Measurements from ENCODE around the gene PDE4D. TPM values are rescaled to one million over a fixed set of nuclear protein-coding genes. Genes with fewer than 3 reads are reported as not detected.
"Not testable (repeated sequence)": the region's sequence is repeated elsewhere in the genome, so short reads cannot be mapped to it uniquely, and the experiment has no call there.

Gene PDE4D
- total RNA-seq, 1 donor from 2014 or later = 47.7 TPM

DNA sequence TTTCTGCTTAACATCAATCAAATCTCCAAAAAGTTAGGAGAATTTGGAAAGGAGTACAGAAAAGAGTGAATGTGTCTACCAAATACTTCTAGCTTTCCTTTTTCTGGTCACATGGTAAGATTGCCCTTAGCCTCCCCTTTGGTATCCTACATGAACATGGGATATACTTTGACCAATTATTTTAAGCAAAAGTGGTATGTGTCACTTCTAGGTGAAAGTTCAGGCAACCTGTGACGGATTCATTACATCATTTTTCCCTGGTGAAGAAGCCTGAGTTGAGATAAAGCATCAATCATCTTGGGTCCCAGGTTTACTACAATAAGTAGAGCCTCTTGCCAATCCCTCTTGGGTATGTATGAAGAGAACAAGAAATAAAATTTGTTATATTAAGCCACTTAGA, 419.2 kb downstream of the PDE4D start:
- no peak for DNase-seq
- H3K27ac Mint-ChIP-seq = no peak overlapping the region
- no peak overlapping the region for H3K4me3 Mint-ChIP-seq
- no peaks in the 10 kb centered on the region for H3K36me3 Mint-ChIP-seq (ENCODE audit: low read depth)
- H3K27me3 Mint-ChIP-seq = peaks cover 7% of the 10 kb centered on the region
- no peaks in the 10 kb centered on the region for H3K4me1 Mint-ChIP-seq
- H3K9me3 Mint-ChIP-seq = no peaks in the 10 kb centered on the region
- intact Hi-C loops (cut with micrococcal nuclease) = no loop called here

DNA sequence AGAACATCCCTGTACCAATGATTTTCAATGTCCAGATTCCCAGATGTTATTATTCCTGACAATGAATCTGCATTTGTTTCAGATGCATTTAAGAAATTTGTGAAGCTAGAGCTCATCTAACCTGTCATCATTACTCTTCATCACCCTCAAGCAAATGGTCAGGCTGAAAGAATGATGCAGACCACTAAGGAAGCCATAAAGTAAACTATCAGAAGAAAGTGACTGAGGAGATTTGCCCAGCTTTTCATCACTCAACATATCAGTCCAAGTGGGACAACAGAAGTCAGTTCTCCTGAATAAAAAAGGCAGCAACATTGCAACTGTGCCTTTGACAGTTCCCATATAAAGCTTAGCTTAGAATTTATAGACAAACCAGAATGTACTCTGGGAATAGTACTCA, 419.9 kb downstream of the PDE4D start:
- intact Hi-C loops (cut with micrococcal nuclease) = no loop called here
- no peaks in the 10 kb centered on the region for H3K36me3 Mint-ChIP-seq (ENCODE audit: low read depth)
- H3K27me3 Mint-ChIP-seq = peaks cover 7% of the 10 kb centered on the region
- DNase-seq = no peak
- no peak overlapping the region for H3K4me3 Mint-ChIP-seq
- no peaks in the 10 kb centered on the region for H3K4me1 Mint-ChIP-seq
- H3K9me3 Mint-ChIP-seq = no peaks in the 10 kb centered on the region
- H3K27ac Mint-ChIP-seq = no peak overlapping the region

DNA sequence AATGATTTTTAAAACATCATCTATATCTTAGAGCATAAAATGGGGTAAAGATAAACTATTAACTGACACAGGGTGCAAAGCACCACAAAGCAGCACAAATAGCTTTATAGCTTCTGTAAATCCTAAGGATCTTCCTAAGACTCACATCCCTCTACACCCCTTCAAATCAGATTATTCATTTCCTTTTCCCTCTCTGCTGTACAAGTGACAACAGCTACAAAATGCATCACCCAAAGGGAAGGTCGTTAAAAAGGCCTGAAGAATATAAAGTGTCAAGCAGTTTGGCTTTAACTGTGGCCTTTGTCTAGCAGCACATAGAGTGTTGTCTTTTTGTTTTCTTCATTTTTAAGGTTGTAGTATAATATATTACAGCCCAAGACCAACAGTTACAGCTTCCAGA, 422.1 kb downstream of the PDE4D start:
- H3K4me3 Mint-ChIP-seq = no peak overlapping the region
- no peak overlapping the region for H3K27ac Mint-ChIP-seq
- no peaks in the 10 kb centered on the region for H3K9me3 Mint-ChIP-seq
- intact Hi-C loops (cut with micrococcal nuclease) = no loop called here
- no peak for DNase-seq
- no peaks in the 10 kb centered on the region for H3K36me3 Mint-ChIP-seq (ENCODE audit: low read depth)
- no peaks in the 10 kb centered on the region for H3K4me1 Mint-ChIP-seq
- peaks cover 3% of the 10 kb centered on the region for H3K27me3 Mint-ChIP-seq

DNA sequence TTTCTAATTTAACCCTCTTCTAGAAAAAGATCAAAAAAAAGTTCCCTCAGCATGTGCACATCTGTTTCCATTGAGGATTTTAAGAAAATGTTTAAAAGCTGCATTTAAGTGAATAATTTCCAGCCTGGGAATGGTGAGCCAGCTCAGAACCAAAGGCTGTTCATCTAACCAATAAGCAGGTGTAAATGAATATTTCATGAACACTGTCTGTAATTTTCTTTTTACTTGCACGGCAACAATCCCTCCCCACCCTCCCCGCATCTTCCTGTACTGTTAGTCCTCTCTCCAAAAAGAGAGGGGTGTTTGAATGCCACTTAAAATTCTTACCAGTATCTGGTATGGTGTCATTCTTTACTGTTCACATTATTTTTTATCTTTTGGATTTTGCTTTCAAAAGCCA, 425.6 kb downstream of the PDE4D start:
- Mint-ChIP-seq H3K9me3 (no peaks in the 10 kb centered on the region), H3K27ac (no peak overlapping the region), H3K4me3 (no peak overlapping the region), H3K4me1 (no peaks in the 10 kb centered on the region), H3K36me3 (ENCODE audit: low read depth) (no peaks in the 10 kb centered on the region), H3K27me3 (peaks cover 3% of the 10 kb centered on the region)
- no peak for DNase-seq
- intact Hi-C loops (cut with micrococcal nuclease) = no loop called here

DNA sequence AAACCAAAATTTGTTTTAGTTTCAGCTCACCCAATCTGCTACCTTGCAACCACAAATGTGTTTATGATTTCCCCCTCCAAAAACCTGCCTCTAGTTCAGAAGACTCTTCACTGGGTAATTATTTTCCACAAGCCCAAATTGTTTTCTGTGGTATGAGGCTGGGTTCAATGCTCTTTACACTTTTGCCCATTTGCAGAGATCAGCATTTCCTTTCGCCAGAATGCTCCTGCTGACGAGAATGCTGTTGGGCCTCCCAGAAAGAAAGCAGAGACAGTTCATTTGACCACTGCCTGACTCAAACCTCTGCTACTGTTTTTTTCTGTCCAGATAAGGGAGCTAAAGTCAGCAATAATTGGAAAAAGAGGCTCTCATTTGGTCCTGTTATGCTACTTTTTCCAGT, 427.3 kb downstream of the PDE4D start:
- H3K27me3 Mint-ChIP-seq = peaks cover under 1% of the 10 kb centered on the region
- no peaks in the 10 kb centered on the region for H3K36me3 Mint-ChIP-seq (ENCODE audit: low read depth)
- H3K4me1 Mint-ChIP-seq = no peaks in the 10 kb centered on the region
- no peaks in the 10 kb centered on the region for H3K9me3 Mint-ChIP-seq
- intact Hi-C loops (cut with micrococcal nuclease) = no loop called here
- H3K4me3 Mint-ChIP-seq = no peak overlapping the region
- H3K27ac Mint-ChIP-seq = no peak overlapping the region
- DNase-seq = no peak

DNA sequence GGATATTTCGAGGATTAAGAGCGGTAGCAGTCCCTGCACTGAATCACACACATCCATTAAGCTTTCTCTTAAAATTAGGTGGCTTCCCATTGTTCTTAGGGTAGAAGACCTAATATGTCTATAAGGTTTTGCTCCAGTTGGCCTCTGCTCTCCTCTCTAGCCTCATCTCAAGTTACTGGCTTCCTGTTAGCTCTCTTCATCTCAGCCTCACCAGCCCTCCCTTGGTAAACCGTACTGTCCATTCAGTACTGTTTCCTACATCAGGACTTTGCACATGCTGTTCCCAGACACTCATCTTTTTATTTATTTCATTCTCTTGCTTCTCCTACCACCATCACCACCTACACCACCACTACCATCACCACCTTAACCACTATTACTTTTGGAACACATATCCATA, 428.6 kb downstream of the PDE4D start:
- no peak for DNase-seq
- Mint-ChIP-seq H3K4me1 (no peaks in the 10 kb centered on the region), H3K27ac (no peak overlapping the region), H3K4me3 (no peak overlapping the region), H3K36me3 (ENCODE audit: low read depth) (no peaks in the 10 kb centered on the region), H3K9me3 (no peaks in the 10 kb centered on the region), H3K27me3 (peaks cover 2% of the 10 kb centered on the region)
- intact Hi-C loops (cut with micrococcal nuclease) = no loop called here

DNA sequence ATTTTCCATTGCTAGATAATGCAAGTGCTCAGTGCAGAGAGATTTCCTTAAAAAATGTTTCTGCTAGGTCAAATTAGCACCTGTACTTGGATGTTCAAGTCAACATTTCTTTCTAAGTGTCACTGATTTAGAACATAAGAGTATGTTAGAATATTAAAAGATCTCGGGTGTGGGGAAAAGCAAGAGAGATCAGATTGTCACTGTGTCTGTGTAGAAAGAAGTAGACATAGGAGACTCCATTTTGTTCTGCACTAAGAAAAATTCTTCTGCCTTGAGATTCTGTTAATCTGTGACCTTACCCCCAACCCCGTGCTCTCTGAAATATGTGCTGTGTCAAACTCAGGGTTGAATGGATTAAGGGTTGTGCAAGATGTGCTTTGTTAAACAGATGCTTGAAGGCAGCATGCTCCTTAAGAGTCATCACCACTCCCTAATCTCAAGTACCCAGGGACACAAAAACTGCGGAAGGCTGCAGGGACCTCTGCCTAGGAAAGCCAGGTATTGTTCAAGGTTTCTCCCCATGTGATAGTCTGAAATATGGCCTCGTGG, 429.8 kb downstream of the PDE4D start:
- H3K36me3 Mint-ChIP-seq (ENCODE audit: low read depth); DNase-seq; H3K27me3 Mint-ChIP-seq; H3K4me1 Mint-ChIP-seq; H3K4me3 Mint-ChIP-seq; intact Hi-C loops (cut with micrococcal nuclease); H3K9me3 Mint-ChIP-seq; H3K27ac Mint-ChIP-seq: not testable (repeated sequence)

DNA sequence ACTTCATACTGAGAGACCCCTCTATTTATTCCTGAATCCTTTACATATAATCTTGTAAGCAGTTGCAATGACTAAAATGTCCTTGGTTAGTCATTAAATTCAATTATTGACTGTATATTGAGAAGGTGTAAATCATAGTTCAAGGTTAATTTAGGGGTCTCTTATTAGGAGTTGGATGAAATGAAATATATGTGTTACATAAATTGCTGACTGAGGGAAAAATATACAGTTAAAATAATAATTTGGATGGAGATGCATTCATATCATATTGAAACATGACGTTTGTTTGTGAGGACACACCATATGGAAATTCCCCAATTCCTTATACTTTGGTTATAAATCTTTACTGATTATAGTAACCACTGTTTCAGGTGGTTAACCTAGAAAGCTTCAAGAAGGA, 430.6 kb downstream of the PDE4D start:
- H3K27me3 Mint-ChIP-seq = peaks cover 2% of the 10 kb centered on the region
- no peaks in the 10 kb centered on the region for H3K4me1 Mint-ChIP-seq
- no peaks in the 10 kb centered on the region for H3K9me3 Mint-ChIP-seq
- H3K36me3 Mint-ChIP-seq (ENCODE audit: low read depth) = no peaks in the 10 kb centered on the region
- DNase-seq = no peak
- intact Hi-C loops (cut with micrococcal nuclease) = no loop called here
- H3K4me3 Mint-ChIP-seq = no peak overlapping the region
- H3K27ac Mint-ChIP-seq = no peak overlapping the region

DNA sequence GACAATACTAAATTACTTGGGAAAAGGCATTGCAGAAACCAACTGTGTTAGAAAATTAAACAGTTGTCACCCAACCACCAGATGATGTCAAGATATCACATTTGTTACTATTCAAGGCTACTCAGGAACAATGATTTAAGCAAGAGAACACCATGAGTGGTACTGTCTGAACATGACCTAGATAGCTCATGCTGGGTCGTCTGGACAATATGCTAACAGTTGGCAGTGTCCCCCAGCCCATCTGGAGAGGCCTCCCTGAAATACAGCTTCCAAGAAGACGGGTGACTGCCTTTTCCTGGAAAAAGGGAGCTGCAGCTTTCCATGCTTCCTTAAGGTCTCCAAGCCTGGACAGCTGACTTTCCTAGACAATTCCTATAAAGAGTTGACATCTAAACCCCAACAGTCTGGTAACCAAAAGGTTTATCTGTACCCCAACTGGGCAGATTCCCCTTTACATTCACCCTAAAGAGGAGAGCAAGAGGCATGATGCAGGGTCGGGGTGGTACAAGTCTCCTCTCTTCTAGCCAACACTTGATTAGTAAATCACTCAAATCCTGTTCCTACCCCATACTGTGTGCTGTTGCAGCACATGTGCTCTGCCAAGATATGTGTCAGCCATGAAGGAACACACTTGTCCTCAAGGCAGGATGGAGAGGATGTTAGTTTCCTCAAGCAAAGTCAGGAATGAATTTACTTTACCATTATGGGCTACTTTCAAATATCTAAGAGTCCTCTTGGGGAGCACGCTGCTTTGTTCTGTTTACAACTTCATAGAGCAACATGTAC, 433.0 kb downstream of the PDE4D start:
- Mint-ChIP-seq H3K27me3 (peaks cover 4% of the 10 kb centered on the region), H3K4me1 (no peaks in the 10 kb centered on the region), H3K9me3 (no peaks in the 10 kb centered on the region), H3K36me3 (ENCODE audit: low read depth) (no peaks in the 10 kb centered on the region), H3K4me3 (no peak overlapping the region), H3K27ac (no peak overlapping the region)
- intact Hi-C loops (cut with micrococcal nuclease) = no loop called here
- DNase-seq = no peak

DNA sequence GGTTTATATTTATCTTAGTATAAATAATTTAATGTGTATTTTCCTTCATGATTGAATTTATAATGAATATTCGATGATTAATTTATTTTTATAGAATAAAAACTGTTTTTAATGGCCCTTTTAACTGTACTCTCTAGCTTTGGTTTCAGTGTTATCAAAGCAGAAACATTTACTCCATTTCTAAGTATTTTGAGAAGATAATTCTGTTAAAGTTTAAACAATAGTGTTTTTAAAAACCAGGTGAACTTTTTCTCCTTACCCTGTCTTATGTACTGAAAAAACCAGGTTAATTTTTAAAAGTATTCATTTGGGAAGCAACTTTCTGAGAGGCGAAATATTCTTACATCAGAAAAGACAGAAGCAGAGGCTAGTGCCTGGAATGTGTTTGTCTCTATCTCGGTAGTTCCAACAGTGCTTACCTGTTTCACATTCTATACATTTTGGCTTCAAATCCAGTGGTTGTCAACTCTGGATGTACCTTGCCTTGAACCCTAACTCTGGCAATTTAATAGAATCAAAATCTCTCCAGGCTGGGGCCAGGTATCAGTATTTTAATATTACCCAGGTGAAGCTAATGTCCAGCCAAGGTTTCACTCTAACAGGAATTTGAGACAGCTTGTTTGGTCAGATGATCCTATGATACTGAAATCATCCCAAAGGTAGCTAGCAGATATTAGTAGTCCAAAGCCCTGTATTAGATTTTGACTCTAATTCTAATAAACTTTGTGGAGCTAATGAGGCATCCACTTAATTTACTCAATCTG, 434.4 kb downstream of the PDE4D start:
- H3K27ac Mint-ChIP-seq = no peak overlapping the region
- no peaks in the 10 kb centered on the region for H3K9me3 Mint-ChIP-seq
- peaks cover 4% of the 10 kb centered on the region for H3K27me3 Mint-ChIP-seq
- H3K4me3 Mint-ChIP-seq = no peak overlapping the region
- no peaks in the 10 kb centered on the region for H3K36me3 Mint-ChIP-seq (ENCODE audit: low read depth)
- no peak for DNase-seq
- no peaks in the 10 kb centered on the region for H3K4me1 Mint-ChIP-seq
- intact Hi-C loops (cut with micrococcal nuclease) = no loop called here

DNA sequence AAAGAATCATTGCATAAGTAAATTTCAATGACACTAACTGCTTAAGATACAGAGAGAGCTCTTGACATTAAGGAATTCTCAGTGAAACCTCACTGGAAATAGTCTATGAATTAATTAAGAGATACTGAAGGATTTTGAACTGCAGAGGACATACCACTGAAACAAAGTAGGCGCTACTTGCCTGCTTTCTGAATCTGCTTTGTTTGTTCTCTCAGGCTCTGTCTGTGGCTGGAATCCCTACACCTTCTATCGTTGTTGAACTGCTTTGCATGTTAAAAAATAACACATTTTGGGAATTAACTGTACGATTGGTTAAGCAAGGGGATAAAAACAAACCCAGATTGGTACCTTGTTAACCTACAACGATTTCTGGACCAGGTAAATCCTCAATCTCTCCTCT, 435.2 kb downstream of the PDE4D start:
- no peak for DNase-seq
- Mint-ChIP-seq H3K27me3 (peaks cover 4% of the 10 kb centered on the region), H3K4me3 (no peak overlapping the region), H3K9me3 (no peaks in the 10 kb centered on the region), H3K27ac (no peak overlapping the region), H3K36me3 (ENCODE audit: low read depth) (no peaks in the 10 kb centered on the region), H3K4me1 (no peaks in the 10 kb centered on the region)
- intact Hi-C loops (cut with micrococcal nuclease) = no loop called here

DNA sequence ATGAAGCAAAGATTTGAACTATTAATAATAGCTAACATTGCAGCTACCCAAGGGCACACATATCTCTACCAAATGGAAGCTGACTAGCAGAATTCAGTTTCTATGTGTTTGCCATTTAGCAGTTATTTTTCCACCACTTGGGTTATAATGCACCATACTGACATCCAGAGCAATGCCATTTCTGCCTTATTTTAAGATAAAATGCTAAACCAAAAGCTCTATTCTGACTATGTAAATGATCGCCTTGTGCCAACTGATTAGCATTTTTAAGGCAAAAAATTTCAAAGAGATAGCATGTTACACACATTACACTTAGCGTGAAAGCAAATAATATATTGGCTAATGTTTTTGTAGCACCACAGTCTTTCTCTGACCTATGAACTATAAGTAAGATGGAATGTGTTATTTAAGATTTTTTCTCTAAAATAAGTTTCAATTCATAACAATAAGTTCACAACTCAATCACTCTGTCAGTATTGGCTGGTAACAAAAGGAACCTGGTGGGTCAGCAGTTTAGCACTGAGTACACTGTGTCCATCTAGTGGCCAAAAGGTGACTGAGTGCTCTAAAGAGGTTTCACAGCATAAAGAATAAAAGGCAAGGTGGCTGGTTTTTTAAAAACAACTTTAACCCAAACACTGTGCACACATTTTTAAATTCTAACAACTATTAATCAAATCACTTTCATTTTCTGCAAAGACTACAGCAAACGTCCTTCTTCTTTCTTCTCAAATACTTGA, 443.5 kb downstream of the PDE4D start:
- intact Hi-C loops (cut with micrococcal nuclease) = no loop called here
- Mint-ChIP-seq H3K27ac (no peak overlapping the region), H3K9me3 (no peaks in the 10 kb centered on the region), H3K4me3 (no peak overlapping the region), H3K36me3 (ENCODE audit: low read depth) (no peaks in the 10 kb centered on the region), H3K4me1 (no peaks in the 10 kb centered on the region), H3K27me3 (peaks cover 2% of the 10 kb centered on the region)
- no peak for DNase-seq

DNA sequence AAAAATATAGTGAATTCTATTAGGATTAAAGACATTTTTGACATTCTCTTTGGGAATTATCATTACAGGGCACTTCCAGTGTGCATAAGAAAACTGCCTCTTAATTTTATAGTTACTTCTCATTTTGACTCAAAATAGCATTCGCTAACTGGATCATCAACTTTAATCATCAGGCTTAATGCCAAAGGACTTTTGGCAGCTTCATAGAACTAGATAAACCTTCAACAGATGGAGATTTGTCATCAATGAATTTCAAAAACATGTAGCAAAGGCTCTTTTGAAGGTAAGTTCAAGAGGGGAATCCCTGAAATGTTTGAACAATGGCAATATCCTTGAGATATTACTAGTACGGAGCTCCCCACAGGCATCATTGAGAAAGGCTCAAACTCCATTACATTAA, 447.2 kb downstream of the PDE4D start:
- H3K27me3 Mint-ChIP-seq = peaks cover 4% of the 10 kb centered on the region
- H3K36me3 Mint-ChIP-seq (ENCODE audit: low read depth) = no peaks in the 10 kb centered on the region
- no peaks in the 10 kb centered on the region for H3K9me3 Mint-ChIP-seq
- no peaks in the 10 kb centered on the region for H3K4me1 Mint-ChIP-seq
- intact Hi-C loops (cut with micrococcal nuclease) = no loop called here
- no peak for DNase-seq
- H3K4me3 Mint-ChIP-seq = no peak overlapping the region
- H3K27ac Mint-ChIP-seq = no peak overlapping the region

DNA sequence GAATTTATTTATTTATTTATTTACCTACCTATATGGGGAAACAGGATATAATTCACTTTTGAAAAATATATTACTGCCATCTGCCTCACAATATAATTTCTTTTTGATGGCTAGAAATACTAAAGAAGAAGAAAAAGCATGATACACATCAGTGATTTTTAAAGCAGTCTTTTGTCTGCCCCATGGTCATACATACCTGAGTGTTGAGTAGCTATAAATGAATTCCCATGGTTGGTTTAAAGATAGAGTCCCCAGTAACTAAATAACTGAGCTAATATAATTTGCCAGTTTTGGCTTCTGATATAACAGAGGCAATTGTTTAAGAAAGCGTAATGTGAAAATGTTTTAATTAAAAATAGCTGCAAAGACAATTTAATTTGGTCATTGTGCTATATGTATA, 447.8 kb downstream of the PDE4D start:
- Mint-ChIP-seq H3K9me3 (no peaks in the 10 kb centered on the region), H3K27ac (no peak overlapping the region), H3K36me3 (ENCODE audit: low read depth) (no peaks in the 10 kb centered on the region), H3K27me3 (peaks cover 4% of the 10 kb centered on the region), H3K4me3 (no peak overlapping the region), H3K4me1 (no peaks in the 10 kb centered on the region)
- intact Hi-C loops (cut with micrococcal nuclease) = no loop called here
- no peak for DNase-seq

Data from activated CD4-positive, alpha-beta T cell treated with anti-CD3 and anti-CD28 coated beads, Interleukin-2, amount 10 ng/mL, durations not matched to agents 24 days and 14 days (primary cell).